ENCODE measurements around the gene ZEB2. TPM values are rescaled to one million over a fixed set of nuclear protein-coding genes. Genes with fewer than 3 reads are reported as not detected.

Gene ZEB2
- total RNA-seq, 1 experiment from 2014 or later: 1.2 TPM

- no peaks in the 10 kb centered on the region for H4K20me1 ChIP-seq (ENCODE audit: control insufficient read depth, insufficient read depth, insufficient read length)
- H3K27ac ChIP-seq (ENCODE audit: insufficient read length, low read depth, low read length): no peak overlapping the region
- H3K4me3 Mint-ChIP-seq: peak overlapping the region in 1 of 2 experiments; percentile 8; a peak in 1 of 5 replicates
- no peak overlapping the region for H2AFZ ChIP-seq (ENCODE audit: low read length)
- no peak overlapping the region for H3K18ac ChIP-seq (ENCODE audit: insufficient read length, low read depth, low read length)
- H3K36me3 Mint-ChIP-seq (ENCODE audit: insufficient read depth in 1 of 3, low read depth in 3 of 3): peaks cover 0 to 11% (median 6%) of the 10 kb centered on the region in 3 experiments; a peak in 4 of 7 replicates
- no peaks in the 10 kb centered on the region for H3K79me1 ChIP-seq (ENCODE audit: insufficient read depth, low read depth, low read length, poor library complexity, severe bottlenecking)
- H2BK5ac ChIP-seq (ENCODE audit: insufficient read length, low read length): no peak overlapping the region
- H3K27ac Mint-ChIP-seq: peak overlapping the region in 1 of 3 experiments; percentile 32; a peak in 2 of 7 replicates
- H4K8ac ChIP-seq (replicated peaks; ENCODE audit: insufficient read length, low read depth, low read length): no peak overlapping the region
- no peak overlapping the region for H4K5ac ChIP-seq (ENCODE audit: insufficient read length, low read depth, low read length)
- H3K4me1 Mint-ChIP-seq: peaks cover 53 to 59% of the 10 kb centered on the region in 2 experiments
- H2BK120ac ChIP-seq (ENCODE audit: low read depth, low read length, poor library complexity, severe bottlenecking): no peak overlapping the region
- peaks cover 8% of the 10 kb centered on the region in 2 experiments; a peak in 4 of 5 replicates for H3K9me3 Mint-ChIP-seq
- H2BK15ac ChIP-seq (ENCODE audit: low read depth, low read length): no peak overlapping the region
- no peak for DNase-seq
- WGBS (ENCODE audit: extremely low coverage, insufficient read length, low lambda C conversion rate): no CpG with 5 or more reads among the region's 1 CpG
- no peaks in the 10 kb centered on the region for H3K9me3 ChIP-seq (ENCODE audit: control insufficient read depth, low read depth, low read length)
- no peak overlapping the region for H3K23ac ChIP-seq (ENCODE audit: insufficient read length, low read depth, low read length)
- H2AK5ac ChIP-seq (ENCODE audit: insufficient read length, low read length): no peak overlapping the region
- no peak overlapping the region for H3K56ac ChIP-seq (ENCODE audit: insufficient read length, low read depth, low read length)
- no peak for TF ChIP-seq CTCF (conservative IDR thresholded peaks at IDR 0.05)
- no peak overlapping the region for H3K4ac ChIP-seq (ENCODE audit: low read depth, low read length)
- H2BK12ac ChIP-seq (ENCODE audit: insufficient read length, low read depth, low read length): no peak overlapping the region
- H3K27me3 ChIP-seq (ENCODE audit: insufficient read depth, low read length): peaks cover 5% of the 10 kb centered on the region; the same call in 1 of the 2 replicates
- peaks cover 36% of the 10 kb centered on the region for H3K27me3 Mint-ChIP-seq (ENCODE audit: low read depth)
- no peak overlapping the region for H3K14ac ChIP-seq (ENCODE audit: insufficient read depth, low read length)
- H3K23me2 ChIP-seq (ENCODE audit: insufficient read length, low read depth, low read length, poor library complexity, severe bottlenecking): no peaks in the 10 kb centered on the region
- H3K79me2 ChIP-seq (ENCODE audit: insufficient read depth, low read length): no peaks in the 10 kb centered on the region
- H2BK20ac ChIP-seq (ENCODE audit: low read depth, low read length, poor library complexity, severe bottlenecking): no peak overlapping the region
- peaks cover 8% of the 10 kb centered on the region; the same call in 1 of the 2 replicates for H3K4me1 ChIP-seq (ENCODE audit: insufficient read depth, low read length)
- H3K9ac ChIP-seq (ENCODE audit: extremely low read depth, insufficient read length, low read length): no peak overlapping the region
- H4K91ac ChIP-seq (ENCODE audit: insufficient read length, low read depth, low read length): no peak overlapping the region
- no peak overlapping the region for H3T11ph ChIP-seq (ENCODE audit: low read length)
- H3K4me2 ChIP-seq (ENCODE audit: insufficient read depth, insufficient read length, low read length): peak overlapping the region; percentile 32
These were observed 74.7 kb downstream of the ZEB2 start for GRCh38 chr2:144445196-144445595.

Measured in H9 (cell line).